K562 (cell line): Measurements from ENCODE around the gene FASTK. TPM values are rescaled to one million over a fixed set of nuclear protein-coding genes. Genes with fewer than 3 reads are reported as not detected.

Experiments used
- ADNP ChIP-seq: fragments of 200-800 bp; sonication (Bioruptor generic); IDR thresholded peaks from 2 replicates; pipeline ENCODE4 v1.6.1; 2016; ENCODE audit warnings: missing genetic modification characterization, missing compliant biosample characterization
- C11orf30 ChIP-seq: fragments of 450-650 bp; IDR thresholded peaks from 2 replicates; pipeline ENCODE4 v1.6.1; 2016; ENCODE audit warnings: low read depth, mild to moderate bottlenecking
- CBX5 ChIP-seq: IDR thresholded peaks from 2 replicates; pipeline ENCODE4 v1.6.1; 2014; ENCODE audit warnings: low read depth, borderline replicate concordance
- ETV1 ChIP-seq: fragments of 450-650 bp; conservative IDR thresholded peaks from 2 replicates; pipeline ENCODE4 v1.6.1; 2016; ENCODE audit warnings: missing genetic modification characterization, control low read depth, low read depth, missing compliant biosample characterization
- EWSR1 ChIP-seq: fragments of 450-650 bp; IDR thresholded peaks from 2 replicates; pipeline ENCODE4 v1.6.1; 2018; ENCODE audit warnings: borderline replicate concordance, mild to moderate bottlenecking, low read depth, moderate library complexity; ENCODE audit not compliant: partially characterized antibody
- HDAC2 ChIP-seq: fragments of 450-650 bp; IDR thresholded peaks from 2 replicates; pipeline ENCODE4 v1.6.1; 2016; ENCODE audit warnings: mild to moderate bottlenecking
- HDAC8 ChIP-seq: fragments of 450-650 bp; IDR thresholded peaks from 2 replicates; pipeline ENCODE4 v1.6.1; 2016; ENCODE audit warnings: mild to moderate bottlenecking, missing genetic modification characterization, moderate library complexity, missing compliant biosample characterization
- NCOA4 ChIP-seq: fragments of 450-650 bp; IDR thresholded peaks from 2 replicates; pipeline ENCODE4 v1.6.1; 2018; ENCODE audit warnings: mild to moderate bottlenecking; ENCODE audit not compliant: partially characterized antibody
- PHF21A ChIP-seq: fragments of 450-650 bp; IDR thresholded peaks from 2 replicates; pipeline ENCODE4 v1.6.1; 2017; ENCODE audit warnings: low read depth, borderline replicate concordance
- POLR2AphosphoS5 ChIP-seq: IDR thresholded peaks from 2 replicates; pipeline ENCODE4 v1.6.1; 2011; ENCODE audit warnings: mild to moderate bottlenecking, low read depth, low read length, moderate library complexity; ENCODE audit not compliant: control insufficient read depth, insufficient read depth
- PTBP1 ChIP-seq: fragments of 200-400 bp; formaldehyde crosslinking; IDR thresholded peaks from 2 replicates; pipeline ENCODE4 v1.6.1; 2017; ENCODE audit warnings: low read depth, low read length
- RBM22 ChIP-seq: fragments of 200-400 bp; formaldehyde crosslinking; IDR thresholded peaks from 2 replicates; pipeline ENCODE4 v1.6.1; 2018; ENCODE audit warnings: low read length, low read depth; ENCODE audit not compliant: poor library complexity, severe bottlenecking
- RBM25 ChIP-seq: fragments of 200-400 bp; formaldehyde crosslinking; IDR thresholded peaks from 2 replicates; pipeline ENCODE4 v1.6.1; 2018; ENCODE audit warnings: low read length, low read depth, moderate library complexity; ENCODE audit not compliant: severe bottlenecking
- RCOR1 ChIP-seq, 2 experiments: IDR thresholded peaks; 2 replicates each; pipeline ENCODE4 v1.6.1; 2012; ENCODE audit warnings: low read depth in 2 of 2, low read length in 2 of 2, borderline replicate concordance in 1 of 2, improper control_type of control experiment in 1 of 2
- SIN3A ChIP-seq, 2 experiments: fragments of 150-350 bp in 1 of 2; IDR thresholded peaks; 2 replicates each; pipeline ENCODE4 v1.6.1; 2011 to 2016; ENCODE audit warnings: borderline replicate concordance in 2 of 2, low read depth in 2 of 2, low read length in 2 of 2, mild to moderate bottlenecking in 2 of 2, moderate library complexity in 2 of 2; ENCODE audit not compliant: control insufficient read depth in 1 of 2
- THRAP3 ChIP-seq: fragments of 450-650 bp; IDR thresholded peaks from 2 replicates; pipeline ENCODE4 v1.6.1; 2016; ENCODE audit warnings: mild to moderate bottlenecking, inconsistent platforms, borderline replicate concordance
- ZNF324 ChIP-seq: fragments of 250-450 bp; sonication (Bioruptor Pico); IDR thresholded peaks from 2 replicates; pipeline ENCODE4 v1.4.0; 2020; ENCODE audit warnings: mild to moderate bottlenecking
- polyA plus RNA-seq, 8 experiments: library from polyadenylated mRNA; depleted of rRNA in 4 of 8; stranded (reverse) in 5 of 8; unstranded in 3 of 8; fragments of >200 nt; fragmentation: Nextera tagmentation in 2 of 8; fragmentation: Illumina TruSeq in 1 of 8; extraction: Ambion mirVana in 2 of 8; extraction: Trizol in 1 of 8; gene quantifications; 2 replicates each; pipeline versions ENCODE4 v1.2.1 to v1.2.3, GENCODE V29; 2011 to 2014; ENCODE audit warnings: inconsistent platforms in 1 of 8, missing spikeins in 1 of 8
- total RNA-seq, 7 experiments: library from RNA; depleted of rRNA in 6 of 7; stranded (reverse); fragments of >200 nt in 6 of 7; fragmentation: Illumina TruSeq in 2 of 7; extraction: Trizol in 2 of 7; gene quantifications; 2 replicates each; pipeline versions ENCODE4 v1.2.1 to v1.2.3, GENCODE V29; 2011 to 2021; ENCODE audit warnings: low replicate concordance in 1 of 7
- TF ChIP-seq, protein P1 (sequence below): fragments of 200-800 bp; sonication (Bioruptor generic); IDR thresholded peaks from 2 replicates; pipeline ENCODE4 v1.6.1; 2016; ENCODE audit warnings: missing genetic modification characterization, missing compliant biosample characterization
- TF ChIP-seq, protein P2 (sequence below), 2 experiments: fragments of 200-800 bp in 1 of 2; sonication (Bioruptor generic) in 1 of 2; sonication (generic) in 1 of 2; formaldehyde crosslinking in 1 of 2; IDR thresholded peaks in 1 of 2; conservative IDR thresholded peaks in 1 of 2; 2 replicates each; pipeline versions ENCODE4 v1.5.0 to v1.6.1; 2016 to 2020; ENCODE audit warnings: missing compliant biosample characterization in 1 of 2, missing genetic modification characterization in 1 of 2, missing genetic modification reagents in 1 of 2
- TF ChIP-seq, protein P3 (sequence below): conservative IDR thresholded peaks from 2 replicates; pipeline ENCODE4 v1.6.1; 2011; ENCODE audit warnings: low read depth, mild to moderate bottlenecking, low read length; ENCODE audit not compliant: control insufficient read depth

The FASTK gene
- total and polyA plus RNA-seq, 9 of the 15 experiments (the other 6 are each of a cell fraction or from before 2014, with no cell fraction given), result 0.51 to 150 (median 48.2) TPM

DNA sequence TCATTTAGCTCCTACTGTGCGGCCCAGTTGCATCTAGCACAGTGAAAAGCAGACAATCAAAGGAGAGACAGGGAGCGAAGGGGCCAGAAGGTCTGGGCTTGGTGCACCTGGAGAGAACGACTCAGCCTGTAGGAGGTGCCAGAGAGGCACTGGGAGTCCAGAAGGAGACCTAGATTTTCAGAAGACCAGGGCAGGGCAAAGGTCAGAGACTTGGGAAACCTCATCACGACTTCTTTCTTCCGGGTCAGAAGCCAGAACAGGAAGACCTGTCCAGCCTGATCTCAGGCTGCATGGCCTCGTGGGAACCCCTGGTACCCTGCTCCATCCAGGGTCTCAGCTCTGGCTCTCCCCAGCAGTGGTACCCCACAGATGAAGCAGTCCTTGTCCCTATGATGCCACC, 10.8 kb upstream of the FASTK start (continued):
- TF ChIP-seq THRAP3 (no peak), POLR2AphosphoS5 (0 out of 2 replicates have a peak, but pooled peaks have one; percentile 33), EWSR1 (no peak), ADNP (no peak), SIN3A (IDR thresholded peaks at IDR 0.05; ENCODE audit: borderline replicate concordance in 2 of 2, control insufficient read depth in 1 of 2, low read depth in 2 of 2, low read length in 2 of 2) (peak in 1 of 2 experiments; percentile 48; a peak in 1 of 4 replicates), CBX5 (no peak), C11orf30 (no peak), RBM25 (no peak), PHF21A (no peak), PTBP1 (no peak), HDAC2 (no peak), RCOR1 (IDR thresholded peaks at IDR 0.05; ENCODE audit: borderline replicate concordance in 1 of 2, low read depth in 2 of 2, low read length in 2 of 2) (peak; percentile 52 to 74; a peak in 3 of 4 replicates), ZNF324 (no peak), ETV1 (tag) (peak; percentile 67), NCOA4 (no peak), RBM22 (no peak), HDAC8 (tag) (no peak)
- TF ChIP-seq, protein P1, sequence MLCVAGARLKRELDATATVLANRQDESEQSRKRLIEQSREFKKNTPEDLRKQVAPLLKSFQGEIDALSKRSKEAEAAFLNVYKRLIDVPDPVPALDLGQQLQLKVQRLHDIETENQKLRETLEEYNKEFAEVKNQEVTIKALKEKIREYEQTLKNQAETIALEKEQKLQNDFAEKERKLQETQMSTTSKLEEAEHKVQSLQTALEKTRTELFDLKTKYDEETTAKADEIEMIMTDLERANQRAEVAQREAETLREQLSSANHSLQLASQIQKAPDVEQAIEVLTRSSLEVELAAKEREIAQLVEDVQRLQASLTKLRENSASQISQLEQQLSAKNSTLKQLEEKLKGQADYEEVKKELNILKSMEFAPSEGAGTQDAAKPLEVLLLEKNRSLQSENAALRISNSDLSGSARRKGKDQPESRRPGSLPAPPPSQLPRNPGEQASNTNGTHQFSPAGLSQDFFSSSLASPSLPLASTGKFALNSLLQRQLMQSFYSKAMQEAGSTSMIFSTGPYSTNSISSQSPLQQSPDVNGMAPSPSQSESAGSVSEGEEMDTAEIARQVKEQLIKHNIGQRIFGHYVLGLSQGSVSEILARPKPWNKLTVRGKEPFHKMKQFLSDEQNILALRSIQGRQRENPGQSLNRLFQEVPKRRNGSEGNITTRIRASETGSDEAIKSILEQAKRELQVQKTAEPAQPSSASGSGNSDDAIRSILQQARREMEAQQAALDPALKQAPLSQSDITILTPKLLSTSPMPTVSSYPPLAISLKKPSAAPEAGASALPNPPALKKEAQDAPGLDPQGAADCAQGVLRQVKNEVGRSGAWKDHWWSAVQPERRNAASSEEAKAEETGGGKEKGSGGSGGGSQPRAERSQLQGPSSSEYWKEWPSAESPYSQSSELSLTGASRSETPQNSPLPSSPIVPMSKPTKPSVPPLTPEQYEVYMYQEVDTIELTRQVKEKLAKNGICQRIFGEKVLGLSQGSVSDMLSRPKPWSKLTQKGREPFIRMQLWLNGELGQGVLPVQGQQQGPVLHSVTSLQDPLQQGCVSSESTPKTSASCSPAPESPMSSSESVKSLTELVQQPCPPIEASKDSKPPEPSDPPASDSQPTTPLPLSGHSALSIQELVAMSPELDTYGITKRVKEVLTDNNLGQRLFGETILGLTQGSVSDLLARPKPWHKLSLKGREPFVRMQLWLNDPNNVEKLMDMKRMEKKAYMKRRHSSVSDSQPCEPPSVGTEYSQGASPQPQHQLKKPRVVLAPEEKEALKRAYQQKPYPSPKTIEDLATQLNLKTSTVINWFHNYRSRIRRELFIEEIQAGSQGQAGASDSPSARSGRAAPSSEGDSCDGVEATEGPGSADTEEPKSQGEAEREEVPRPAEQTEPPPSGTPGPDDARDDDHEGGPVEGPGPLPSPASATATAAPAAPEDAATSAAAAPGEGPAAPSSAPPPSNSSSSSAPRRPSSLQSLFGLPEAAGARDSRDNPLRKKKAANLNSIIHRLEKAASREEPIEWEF (CRISPR knock-in tag), result no peak
- TF ChIP-seq, protein P2, sequence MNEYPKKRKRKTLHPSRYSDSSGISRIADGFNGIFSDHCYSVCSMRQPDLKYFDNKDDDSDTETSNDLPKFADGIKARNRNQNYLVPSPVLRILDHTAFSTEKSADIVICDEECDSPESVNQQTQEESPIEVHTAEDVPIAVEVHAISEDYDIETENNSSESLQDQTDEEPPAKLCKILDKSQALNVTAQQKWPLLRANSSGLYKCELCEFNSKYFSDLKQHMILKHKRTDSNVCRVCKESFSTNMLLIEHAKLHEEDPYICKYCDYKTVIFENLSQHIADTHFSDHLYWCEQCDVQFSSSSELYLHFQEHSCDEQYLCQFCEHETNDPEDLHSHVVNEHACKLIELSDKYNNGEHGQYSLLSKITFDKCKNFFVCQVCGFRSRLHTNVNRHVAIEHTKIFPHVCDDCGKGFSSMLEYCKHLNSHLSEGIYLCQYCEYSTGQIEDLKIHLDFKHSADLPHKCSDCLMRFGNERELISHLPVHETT (CRISPR knock-in tag; conservative IDR thresholded peaks at IDR 0.05 in 1 of 2, IDR thresholded peaks at IDR 0.05 in 1 of 2), result no peak
- TF ChIP-seq, protein P3, sequence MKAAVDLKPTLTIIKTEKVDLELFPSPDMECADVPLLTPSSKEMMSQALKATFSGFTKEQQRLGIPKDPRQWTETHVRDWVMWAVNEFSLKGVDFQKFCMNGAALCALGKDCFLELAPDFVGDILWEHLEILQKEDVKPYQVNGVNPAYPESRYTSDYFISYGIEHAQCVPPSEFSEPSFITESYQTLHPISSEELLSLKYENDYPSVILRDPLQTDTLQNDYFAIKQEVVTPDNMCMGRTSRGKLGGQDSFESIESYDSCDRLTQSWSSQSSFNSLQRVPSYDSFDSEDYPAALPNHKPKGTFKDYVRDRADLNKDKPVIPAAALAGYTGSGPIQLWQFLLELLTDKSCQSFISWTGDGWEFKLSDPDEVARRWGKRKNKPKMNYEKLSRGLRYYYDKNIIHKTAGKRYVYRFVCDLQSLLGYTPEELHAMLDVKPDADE, result peak; percentile 62; the same call in 1 of the 2 replicates
